OCI-LY1 (cell line): ENCODE data around the gene VARS2.

Experiments
- H2AFZ ChIP-seq: fragments of 200-600 bp; sonication (generic), shearing (Covaris generic); 2 replicates; pipeline ENCODE4 v1.6.0; 2014; ENCODE audit warnings: antibody characterized with exemption, mild to moderate bottlenecking, low read length
- H3F3A ChIP-seq: fragments of 200-600 bp; sonication (generic), shearing (Covaris generic); 2 replicates; pipeline ENCODE4 v1.6.0; 2014; ENCODE audit warnings: mild to moderate bottlenecking, antibody characterized with exemption, low read length, moderate library complexity; ENCODE audit not compliant: insufficient read depth
- H3K27ac ChIP-seq: fragments of 200-600 bp; sonication (generic); 2 replicates; pipeline ENCODE4 v1.5.1; 2014; ENCODE audit warnings: low read length, mixed run types, mild to moderate bottlenecking, low read depth; ENCODE audit not compliant: poor library complexity, severe bottlenecking
- H3K27me3 ChIP-seq: fragments of 200-600 bp; sonication (generic); 2 replicates; pipeline ENCODE4 v1.6.0; 2014; ENCODE audit warnings: antibody characterized with exemption, mild to moderate bottlenecking, low read length, moderate library complexity; ENCODE audit not compliant: insufficient read depth
- H3K36me3 ChIP-seq: fragments of 200-600 bp; sonication (generic); 2 replicates; pipeline ENCODE4 v1.6.1; 2014; ENCODE audit warnings: mild to moderate bottlenecking, antibody characterized with exemption, low read length, moderate library complexity, mixed read lengths; ENCODE audit not compliant: insufficient read depth
- H3K4me1 ChIP-seq: fragments of 200-600 bp; sonication (generic); 2 replicates; pipeline ENCODE4 v1.5.1; 2014; ENCODE audit warnings: mild to moderate bottlenecking, low read length, moderate library complexity; ENCODE audit not compliant: insufficient read depth, severe bottlenecking
- H3K4me2 ChIP-seq: fragments of 200-600 bp; sonication (generic), shearing (Covaris generic); 2 replicates; pipeline ENCODE4 v1.6.1; 2014; ENCODE audit warnings: low read length
- H3K4me3 ChIP-seq: fragments of 200-600 bp; sonication (generic); 2 replicates; pipeline ENCODE4 v1.5.1; 2014; ENCODE audit warnings: low read length, low read depth, mild to moderate bottlenecking, mixed read lengths; ENCODE audit not compliant: poor library complexity, severe bottlenecking
- H3K79me2 ChIP-seq: fragments of 200-600 bp; shearing (Covaris generic); 2 replicates; pipeline ENCODE4 v1.6.1; 2016; ENCODE audit warnings: mixed run types, low read length, mixed read lengths; ENCODE audit not compliant: insufficient read depth
- H3K9ac ChIP-seq: fragments of 200-600 bp; sonication (generic), shearing (Covaris generic); 2 replicates; pipeline ENCODE4 v1.6.1; 2014; ENCODE audit warnings: mild to moderate bottlenecking, low read length, mixed read lengths
- H3K9me2 ChIP-seq: fragments of 200-600 bp; sonication (generic), shearing (Covaris generic); 2 replicates; pipeline ENCODE4 v1.6.1; 2014; ENCODE audit warnings: low read depth, mild to moderate bottlenecking, low read length, mixed read lengths
- H3K9me3 ChIP-seq: fragments of 200-600 bp; shearing (Covaris generic); 2 replicates; pipeline ENCODE4 v1.6.1; 2014; ENCODE audit warnings: low read length, mixed read lengths
- H4K20me1 ChIP-seq: fragments of 200-600 bp; sonication (generic), shearing (Covaris generic); 2 replicates; pipeline ENCODE4 v1.6.0; 2016; ENCODE audit warnings: mild to moderate bottlenecking, low read length; ENCODE audit not compliant: insufficient read depth
- CTCF ChIP-seq: fragments of 200-600 bp; sonication (generic), shearing (Covaris generic); IDR thresholded peaks from 2 replicates; pipeline ENCODE4 v1.5.1; 2017; ENCODE audit warnings: mild to moderate bottlenecking, antibody characterized with exemption, low read length, moderate library complexity, mixed read lengths
- EZH2 ChIP-seq: fragments of 200-600 bp; sonication (generic), shearing (Covaris generic); IDR thresholded peaks from 2 replicates; pipeline ENCODE4 v1.8.0; 2017; ENCODE audit warnings: borderline replicate concordance, mixed run types, mild to moderate bottlenecking, antibody characterized with exemption, low read length, moderate library complexity, mixed read lengths

VARS2 gene

GRCh38 chr6:30888816-30889495, 25.1 kb upstream of the VARS2 start:
- H3K27me3 ChIP-seq = peaks cover 12% of the 10 kb centered on the region; the same call in 1 of the 2 replicates
- no peaks in the 10 kb centered on the region for H3K79me2 ChIP-seq
- H3K36me3 ChIP-seq = no peaks in the 10 kb centered on the region
- no peaks in the 10 kb centered on the region for H3F3A ChIP-seq
- H3K9ac ChIP-seq = no peak overlapping the region
- H2AFZ ChIP-seq = no peak overlapping the region
- H3K4me2 ChIP-seq = no peak overlapping the region
- H3K4me3 ChIP-seq = no peak overlapping the region
- TF ChIP-seq EZH2 (no peak), CTCF (no peak)
- H3K4me1 ChIP-seq = peaks cover 19% of the 10 kb centered on the region
- no peaks in the 10 kb centered on the region for H4K20me1 ChIP-seq
- no peaks in the 10 kb centered on the region for H3K9me3 ChIP-seq
- no peaks in the 10 kb centered on the region for H3K9me2 ChIP-seq
- H3K27ac ChIP-seq = no peak overlapping the region

GRCh38 chr6:30889496-30889885, 24.5 kb upstream of the VARS2 start:
- no peak overlapping the region for H3K4me2 ChIP-seq
- H3K36me3 ChIP-seq = no peaks in the 10 kb centered on the region
- H3K9ac ChIP-seq = no peak overlapping the region
- no peak overlapping the region for H3K27ac ChIP-seq
- no peak overlapping the region for H3K4me3 ChIP-seq
- H3K79me2 ChIP-seq = no peaks in the 10 kb centered on the region
- H3K9me3 ChIP-seq = no peaks in the 10 kb centered on the region
- peaks cover 12% of the 10 kb centered on the region; the same call in 1 of the 2 replicates for H3K27me3 ChIP-seq
- no peaks in the 10 kb centered on the region for H3F3A ChIP-seq
- H4K20me1 ChIP-seq = no peaks in the 10 kb centered on the region
- no peak overlapping the region for H2AFZ ChIP-seq
- no peak for TF ChIP-seq CTCF
- no peak for TF ChIP-seq EZH2
- H3K9me2 ChIP-seq = no peaks in the 10 kb centered on the region
- peaks cover 18% of the 10 kb centered on the region for H3K4me1 ChIP-seq

GRCh38 chr6:30889921-30890645, 24.0 kb upstream of the VARS2 start:
- Histone ChIP-seq H3K9ac (no peak overlapping the region), H3K4me3 (no peak overlapping the region), H3K4me1 (peaks cover 13% of the 10 kb centered on the region), H3K4me2 (no peak overlapping the region), H3K27ac (no peak overlapping the region), H4K20me1 (no peaks in the 10 kb centered on the region), H3K9me3 (no peaks in the 10 kb centered on the region), H3K79me2 (no peaks in the 10 kb centered on the region), H3K36me3 (no peaks in the 10 kb centered on the region), H3F3A (no peaks in the 10 kb centered on the region), H3K9me2 (no peaks in the 10 kb centered on the region), H2AFZ (no peak overlapping the region), H3K27me3 (peaks cover 12% of the 10 kb centered on the region; the same call in 1 of the 2 replicates)
- TF ChIP-seq EZH2 = no peak
- no peak for TF ChIP-seq CTCF
